ENCODE results near the gene AICDA. TPM values are rescaled to one million over a fixed set of nuclear protein-coding genes. Genes with fewer than 3 reads are reported as not detected.
"Not testable (repeated sequence)": the region's sequence is repeated elsewhere in the genome, so short reads cannot be mapped to it uniquely, and the experiment has no call there.

AICDA gene
- total RNA-seq, 2 donors from 2014 or later = 0.10 TPM; not detected in 1

DNA sequence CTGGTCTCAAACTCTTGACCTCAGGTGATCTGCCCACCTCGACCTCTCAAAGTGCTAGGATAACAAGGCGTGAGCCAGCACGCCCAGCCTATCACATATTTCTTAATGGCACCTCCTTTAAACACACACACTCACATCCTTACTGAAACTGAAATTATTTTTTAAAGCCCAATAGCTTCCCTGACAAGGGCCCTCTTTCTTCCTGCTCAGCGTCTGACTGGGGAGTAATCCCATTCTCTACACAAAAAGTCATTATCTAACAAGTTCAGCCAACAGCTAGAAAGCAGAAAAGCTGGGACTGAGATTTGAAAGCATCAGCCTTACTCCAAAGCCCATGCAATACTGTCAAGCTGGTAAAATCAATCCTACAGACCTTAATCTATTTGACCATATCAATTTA, 10.0 kb upstream of the AICDA start:
- no peak for ATAC-seq
- intact Hi-C loops (cut with DNase I) = no loop called here
- no peak for DNase-seq

DNA sequence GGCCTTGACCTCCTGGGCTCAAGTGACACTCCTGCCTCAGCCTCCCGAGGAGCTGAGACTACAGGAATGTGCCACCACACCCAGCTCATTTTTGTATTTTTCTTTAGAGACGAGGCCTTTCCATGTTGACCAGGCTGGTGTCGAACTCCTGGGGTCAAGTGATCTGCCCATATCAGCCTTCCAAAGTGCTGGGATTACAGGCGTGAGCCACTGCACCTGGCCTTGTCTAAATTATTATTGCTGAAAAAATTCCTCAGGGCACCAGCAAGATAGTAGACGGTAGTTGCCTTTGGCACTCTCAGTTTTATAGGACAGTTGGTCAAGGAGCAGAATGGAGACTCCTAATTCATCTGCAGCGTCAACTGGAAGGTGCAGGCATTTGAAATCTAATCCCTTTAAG, 2.5 kb upstream of the AICDA start:
- no peak for ATAC-seq
- intact Hi-C loops (cut with DNase I) = no loop called here
- no peak for DNase-seq

DNA sequence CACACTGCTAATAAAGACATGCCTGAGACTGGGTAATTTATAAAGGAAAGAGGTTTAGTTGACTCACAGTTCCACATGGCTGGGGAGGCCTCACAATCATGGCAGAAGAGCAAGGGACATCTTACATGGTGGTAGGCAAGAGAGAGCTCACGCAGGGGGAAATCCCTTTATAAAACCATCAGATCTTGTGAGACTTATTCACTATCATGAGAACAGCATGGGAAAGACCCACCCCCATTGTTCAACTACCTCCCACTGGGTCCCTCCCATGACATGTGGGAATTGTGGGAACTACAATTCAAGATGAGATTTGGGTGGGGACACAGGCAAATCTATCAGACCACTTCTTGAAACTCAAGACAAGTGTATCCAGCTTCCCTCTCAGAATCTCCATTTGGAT, 1.2 kb upstream of the AICDA start:
- intact Hi-C loops (cut with DNase I); ATAC-seq; DNase-seq: not testable (repeated sequence)

GRCh38 chr12:8609061-8609570, 3.5 kb downstream of the AICDA start:
- ATAC-seq (peak in 1 of 2 donors; percentile 50), DNase-seq (no peak)
- intact Hi-C loops (cut with DNase I) = loop anchor here (2.0 to 5.0 kb wide), 2 partner anchors 64 to 67 kb away; partner anchors contain the start of gene CLEC4E (in 1 of the 2)

- no peak for ATAC-seq
- no peak for DNase-seq
- intact Hi-C loops (cut with DNase I) = loop anchor here in 1 of 2 donors (5.0 kb wide), 1 partner anchor 65 kb away; the partner anchor contains the start of gene CLEC4E
These were observed 5.8 kb downstream of the AICDA start for GRCh38 chr12:8606890-8607289.

DNA sequence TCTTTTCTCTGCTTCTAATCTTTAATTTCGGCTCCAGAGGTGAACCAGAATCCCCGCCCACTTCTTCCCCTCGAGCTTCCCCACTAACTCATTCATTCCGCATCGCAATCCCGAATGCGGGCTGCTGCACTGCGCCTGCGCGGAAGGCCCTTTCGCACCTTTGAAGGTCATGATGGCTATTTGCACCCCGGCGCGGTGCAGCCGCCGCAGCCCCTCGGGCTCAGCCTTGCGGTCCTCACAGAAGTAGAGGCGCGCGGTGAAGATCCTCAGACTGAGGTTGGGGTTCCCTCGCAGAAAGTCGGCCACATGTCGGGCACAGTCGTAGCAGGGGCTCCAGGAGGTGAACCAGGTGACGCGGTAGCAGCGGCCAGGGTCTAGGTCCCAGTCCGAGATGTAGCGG, 7.6 kb downstream of the AICDA start:
- intact Hi-C loops (cut with DNase I) = loop anchor here in 1 of 2 donors (5.0 kb wide), 1 partner anchor 63 kb away; the partner anchor contains the start of gene CLEC4E
- ATAC-seq (no peak), DNase-seq (no peak)

GRCh38 chr12:8603856-8604255, 8.8 kb downstream of the AICDA start:
- DNase-seq (no peak), ATAC-seq (no peak)
- intact Hi-C loops (cut with DNase I) = no loop called here

GRCh38 chr12:8603286-8603685, 9.4 kb downstream of the AICDA start:
- DNase-seq (no peak), ATAC-seq (no peak)
- intact Hi-C loops (cut with DNase I) = no loop called here

DNA sequence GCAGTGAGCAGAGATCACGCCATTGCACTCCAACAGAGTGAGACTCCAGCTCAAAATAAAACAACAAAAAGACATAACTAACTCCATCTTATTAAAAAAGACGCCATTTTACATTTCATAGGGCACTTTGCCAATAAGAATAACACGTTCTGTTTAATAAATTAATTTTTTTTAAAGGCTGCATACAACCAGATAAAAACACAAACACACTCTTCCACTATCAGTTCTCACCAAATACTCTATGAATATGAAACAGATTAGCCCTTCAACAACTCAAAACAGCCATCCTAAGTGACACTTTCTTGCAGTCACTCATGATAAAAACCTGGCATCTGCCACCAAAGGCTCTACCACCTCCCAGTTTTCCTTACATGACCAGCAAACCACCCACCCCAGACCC, 16.1 kb downstream of the AICDA start:
- ATAC-seq = no peak
- intact Hi-C loops (cut with DNase I) = no loop called here

DNA sequence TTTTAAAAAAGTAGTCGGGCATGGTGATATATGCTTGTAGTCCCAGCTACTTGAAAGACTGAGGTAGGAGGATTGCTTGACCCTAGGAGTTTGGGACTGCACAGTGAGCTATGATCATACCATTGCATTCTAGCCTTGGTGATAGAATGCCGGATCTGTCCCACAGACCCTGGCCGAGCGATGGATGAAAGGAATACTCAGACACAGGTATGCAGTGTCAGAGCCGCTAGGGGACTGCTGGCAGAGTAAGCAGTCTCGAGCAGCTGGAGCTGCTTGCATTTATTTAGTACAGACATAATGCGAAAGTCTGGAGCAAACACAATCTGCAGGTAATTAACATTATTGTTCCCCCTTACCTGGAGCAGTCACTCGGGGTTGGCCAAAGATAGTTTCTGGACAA, 18.6 kb downstream of the AICDA start:
- intact Hi-C loops (cut with DNase I) = no loop called here
- ATAC-seq = no peak
- no peak for DNase-seq

More for the DNA sequence above, 16.1 kb downstream of the AICDA start:
- no peak for DNase-seq

- ATAC-seq (no peak), DNase-seq (no peak)
- intact Hi-C loops (cut with DNase I) = no loop called here
These were observed 19.4 kb downstream of the AICDA start for GRCh38 chr12:8593246-8593645.

DNA sequence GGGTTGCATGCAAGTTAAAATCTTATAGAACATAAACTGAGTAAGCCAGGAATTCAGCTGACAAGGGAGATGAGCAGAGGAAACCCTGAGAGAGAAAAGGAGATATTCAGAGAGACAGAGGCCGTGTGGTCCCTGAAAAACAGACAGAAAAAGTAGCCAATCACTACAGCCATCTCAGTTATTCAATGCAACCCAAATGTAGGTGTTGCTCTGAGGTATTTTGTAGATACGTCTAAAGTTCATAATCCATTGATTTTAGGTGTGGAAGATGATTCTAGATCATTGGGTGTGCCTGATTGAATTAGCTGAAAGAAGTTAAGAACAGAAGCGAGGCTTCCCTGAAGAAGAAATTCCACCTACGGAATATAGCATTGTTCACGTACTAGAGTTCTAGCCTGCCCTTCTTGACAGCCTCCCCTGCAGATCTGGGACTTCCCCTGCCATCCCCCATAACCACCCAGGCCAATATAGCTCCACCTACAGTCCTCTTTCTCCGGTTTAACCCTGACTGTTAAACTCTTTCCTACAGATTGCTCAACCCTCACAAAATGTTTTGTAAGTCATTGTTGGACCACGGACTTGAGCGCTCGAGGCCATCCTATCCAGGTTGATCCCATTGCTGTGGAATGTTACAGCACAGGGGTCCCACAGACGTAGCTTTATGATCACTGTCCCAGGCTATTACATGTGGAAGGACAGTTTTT, 21.7 kb downstream of the AICDA start:
- intact Hi-C loops (cut with DNase I) = no loop called here
- no peak for DNase-seq
- ATAC-seq = no peak

DNA sequence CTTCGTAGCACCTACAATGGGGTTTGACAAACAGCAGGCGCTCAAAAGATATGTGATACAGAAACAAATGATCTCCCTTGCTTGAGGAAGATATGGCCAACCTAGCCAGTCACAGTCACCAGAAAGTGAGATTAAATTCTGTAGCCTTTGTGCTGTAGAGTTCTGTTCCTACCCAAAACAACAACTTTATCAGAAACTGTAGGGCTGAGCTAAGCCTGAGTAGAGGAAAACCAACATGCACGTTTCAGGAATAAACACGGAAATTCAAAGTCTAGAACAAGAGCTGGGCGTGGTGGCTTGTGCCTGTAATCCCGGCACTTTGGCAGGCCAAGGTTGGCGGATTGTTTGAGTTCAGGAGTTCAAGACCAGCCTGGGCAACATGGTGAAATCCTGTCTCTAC, 23.0 kb downstream of the AICDA start:
- intact Hi-C loops (cut with DNase I) = no loop called here
- DNase-seq (no peak), ATAC-seq (no peak)

DNA sequence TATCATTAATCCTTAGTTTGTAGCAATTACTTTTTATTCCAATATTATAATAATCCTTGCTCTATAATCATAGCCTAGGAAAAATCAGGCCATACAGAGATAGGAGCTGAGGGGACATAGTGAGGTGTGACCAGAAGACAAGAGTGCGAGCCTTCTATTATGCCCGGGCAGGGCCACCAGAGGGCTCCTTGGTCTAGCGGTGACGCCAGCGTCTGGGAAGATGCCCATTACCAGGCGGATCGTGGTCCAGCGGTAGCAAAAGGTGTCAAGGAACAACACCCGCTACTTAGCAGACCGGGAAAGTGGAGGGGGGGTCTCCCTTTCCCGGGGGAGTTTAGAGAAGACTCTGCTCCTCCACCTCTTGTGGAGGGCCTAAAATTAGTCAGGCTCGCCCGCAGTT, 28.2 kb downstream of the AICDA start:
- ATAC-seq; DNase-seq; intact Hi-C loops (cut with DNase I): not testable (repeated sequence)

DNA sequence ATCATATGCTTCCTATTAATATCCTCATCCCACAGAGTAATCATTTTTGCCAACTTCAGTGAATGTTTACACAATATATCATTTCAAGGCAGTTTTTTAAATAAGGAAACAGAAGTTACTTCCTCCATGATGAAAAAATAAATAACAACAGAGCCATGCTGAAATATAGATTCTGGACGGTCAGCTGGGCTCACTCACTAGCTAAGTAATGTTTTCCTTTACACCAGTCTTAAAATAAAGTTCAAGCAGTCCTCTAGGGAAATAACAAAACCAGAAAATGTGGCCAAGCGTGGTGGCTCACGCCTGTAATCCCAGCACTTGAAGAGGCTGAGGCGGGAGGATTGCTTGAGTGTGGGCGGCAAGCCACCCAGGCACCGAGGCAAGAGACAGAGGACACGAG, 28.7 kb downstream of the AICDA start:
- intact Hi-C loops (cut with DNase I) = no loop called here
- no peak for ATAC-seq

DNA sequence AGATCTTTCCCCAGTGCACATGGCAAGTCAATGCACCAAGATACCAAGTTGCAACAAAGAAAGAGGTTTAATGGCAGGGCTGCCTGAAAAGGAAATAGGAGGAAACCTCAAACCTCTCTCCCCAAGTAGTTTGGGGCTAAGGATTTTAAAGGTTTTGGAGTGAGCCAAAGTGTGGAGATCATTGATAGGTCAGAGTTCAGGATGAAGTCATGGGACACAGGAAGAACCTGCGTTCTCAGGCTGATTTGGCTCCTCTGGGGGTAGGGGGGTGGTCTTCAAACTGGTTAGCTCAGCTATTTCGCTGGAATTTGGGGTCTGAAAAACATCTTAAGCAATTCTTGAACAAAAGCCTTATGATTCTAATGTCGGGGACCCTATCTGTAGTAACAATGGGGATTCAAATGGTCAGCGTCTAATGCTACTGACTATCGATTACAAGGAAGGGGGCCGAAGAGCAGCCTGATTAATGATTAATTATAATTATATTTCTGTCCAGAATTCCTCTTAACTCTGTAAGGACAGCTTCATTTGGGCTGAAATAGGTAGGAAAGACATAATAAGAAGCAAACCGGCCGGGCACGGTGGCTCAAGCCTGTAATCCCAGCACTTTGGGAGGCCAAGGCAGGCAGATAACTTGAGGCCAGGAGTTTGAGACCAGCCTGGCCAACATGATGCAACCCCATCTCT, 31.4 kb downstream of the AICDA start:
- DNase-seq = no peak
- intact Hi-C loops (cut with DNase I) = no loop called here
- no peak for ATAC-seq

More for the DNA sequence above, 28.7 kb downstream of the AICDA start:
- DNase-seq = no peak

DNA sequence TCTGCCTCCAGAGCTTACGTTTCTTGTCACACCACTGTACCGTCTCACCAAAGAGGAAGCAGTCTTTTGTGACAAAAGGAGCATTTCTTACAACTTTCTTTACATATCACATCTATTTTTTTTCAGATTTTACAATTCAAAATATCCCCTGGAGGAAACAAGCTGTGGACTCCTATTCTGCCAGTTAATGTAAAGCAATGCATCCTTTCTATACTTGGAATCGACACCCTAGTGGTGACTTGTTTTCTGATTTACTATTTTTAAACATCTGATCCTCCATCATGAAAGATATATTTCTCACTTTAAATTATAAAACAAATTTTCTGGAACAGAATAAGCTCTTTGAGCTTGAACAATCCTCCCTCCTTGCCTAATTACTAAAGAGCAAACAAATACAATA, 34.8 kb downstream of the AICDA start:
- DNase-seq (no peak), ATAC-seq (no peak)
- intact Hi-C loops (cut with DNase I) = no loop called here

DNA sequence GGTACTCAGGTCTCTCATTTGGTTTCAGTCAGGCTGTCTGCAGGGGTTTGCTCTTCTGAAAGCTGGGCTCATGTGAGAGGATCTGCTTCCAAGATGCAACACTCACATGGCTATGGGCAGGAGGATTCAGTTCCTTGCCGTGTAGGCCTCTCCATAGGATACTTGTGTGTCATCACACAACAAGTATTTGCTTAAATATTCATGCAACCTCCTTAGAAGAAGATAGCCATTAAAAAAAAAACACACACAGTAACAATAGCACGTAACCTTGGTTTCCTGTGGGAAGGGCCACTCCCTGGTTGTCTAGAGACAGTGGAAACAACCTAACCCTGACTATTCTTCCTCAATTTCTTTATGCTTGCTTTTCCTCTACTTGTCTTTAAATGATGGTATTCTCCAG, 40.2 kb downstream of the AICDA start:
- DNase-seq (no peak), ATAC-seq (peak in 1 of 2 donors; percentile 23)
- intact Hi-C loops (cut with DNase I) = no loop called here

GRCh38 chr12:8566525-8566924, 46.1 kb downstream of the AICDA start:
- intact Hi-C loops (cut with DNase I) = no loop called here
- no peak for ATAC-seq
- no peak for DNase-seq

- DNase-seq; intact Hi-C loops (cut with DNase I): not testable (repeated sequence)
- peak in 1 of 2 donors; percentile 38 for ATAC-seq
These were observed 46.6 kb downstream of the AICDA start for GRCh38 chr12:8566052-8566451.

Data from left cardiac atrium (tissue), 4 donors.